GM12801 (cell line): ENCODE data around the gene SCN1B.

Experiments
- CTCF ChIP-seq: IDR thresholded peaks from one replicate; pipeline ENCODE4 v1.5.1; 2011; ENCODE audit warnings: control low read depth; ENCODE audit not compliant: insufficient read length; ENCODE audit errors: extremely low read depth

Gene SCN1B

GRCh38 chr19:34999498-35000337, 30.6 kb upstream of the SCN1B start, which contains the start of gene GRAMD1A:
Gene GRAMD1A (plus strand): TSS chr19:35000323. CDS start chr19:35000479, 156 bp downstream.
- no peak for TF ChIP-seq CTCF

- TF ChIP-seq CTCF = no peak
These were observed 30.0 kb upstream of the SCN1B start for GRCh38 chr19:35000338-35000646.

- no peak for TF ChIP-seq CTCF
These were observed 29.4 kb upstream of the SCN1B start for GRCh38 chr19:35000647-35001501.

- TF ChIP-seq CTCF = no peak
These were observed 28.2 kb upstream of the SCN1B start for GRCh38 chr19:35002037-35002535.

- no peak for TF ChIP-seq CTCF
These were observed 25.6 kb upstream of the SCN1B start for GRCh38 chr19:35004517-35005255.

- no peak for TF ChIP-seq CTCF
These were observed 24.9 kb upstream of the SCN1B start for GRCh38 chr19:35005256-35005977.
